Stimulated activated CD4-positive, alpha-beta T cell treated with anti-CD3 and anti-CD28 coated beads, TNF-alpha, amount 100 ng/mL, for 24 hours (primary cell): ENCODE results near the gene TRHDE.

Experiments used
- DNase-seq, 3 experiments: peaks; one replicate each; pipeline ENCODE4 v3.0.0-alpha.2; 2020; ENCODE audit warnings: low read depth in 3 of 3

The TRHDE gene

DNA sequence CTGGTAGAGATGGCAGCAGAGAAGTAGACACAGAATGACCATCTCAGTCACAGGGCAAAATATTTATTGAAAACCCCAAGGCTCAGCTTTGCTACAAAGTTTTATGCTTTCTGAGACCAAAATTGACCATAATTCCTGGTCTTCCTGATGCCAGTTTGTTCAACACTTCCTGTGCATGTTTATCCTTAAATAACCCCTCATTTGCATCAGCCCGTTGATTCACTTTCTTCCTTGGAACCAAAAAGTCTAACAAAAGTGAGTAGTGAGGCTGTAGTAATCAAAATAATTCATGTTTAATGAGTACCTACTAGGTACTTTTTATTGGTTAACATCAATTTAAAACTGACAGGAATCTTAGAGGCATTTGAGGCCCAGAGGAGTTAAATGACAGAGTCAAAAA, 51.7 kb downstream of the TRHDE start:
- no peak for DNase-seq

DNA sequence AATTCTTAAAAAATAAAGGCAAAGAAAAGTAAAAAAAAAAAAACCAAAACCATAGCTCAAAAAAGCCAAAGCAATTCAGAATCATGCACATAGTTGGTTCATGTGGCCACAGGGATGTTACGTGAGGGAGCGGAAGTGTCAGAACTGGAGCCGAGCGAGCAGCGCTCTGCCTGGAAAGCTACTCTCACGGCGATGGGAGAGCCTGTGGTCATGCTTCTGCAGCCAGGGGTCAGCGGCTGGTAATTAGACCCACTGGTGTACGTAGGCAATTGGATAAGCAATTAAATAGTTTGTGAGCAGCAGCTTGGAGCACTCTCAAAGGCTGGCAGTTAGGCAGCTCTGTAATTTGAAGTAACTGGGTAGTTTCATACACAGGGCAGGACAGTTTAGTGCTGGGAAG, 58.1 kb downstream of the TRHDE start:
- no peak for DNase-seq

DNA sequence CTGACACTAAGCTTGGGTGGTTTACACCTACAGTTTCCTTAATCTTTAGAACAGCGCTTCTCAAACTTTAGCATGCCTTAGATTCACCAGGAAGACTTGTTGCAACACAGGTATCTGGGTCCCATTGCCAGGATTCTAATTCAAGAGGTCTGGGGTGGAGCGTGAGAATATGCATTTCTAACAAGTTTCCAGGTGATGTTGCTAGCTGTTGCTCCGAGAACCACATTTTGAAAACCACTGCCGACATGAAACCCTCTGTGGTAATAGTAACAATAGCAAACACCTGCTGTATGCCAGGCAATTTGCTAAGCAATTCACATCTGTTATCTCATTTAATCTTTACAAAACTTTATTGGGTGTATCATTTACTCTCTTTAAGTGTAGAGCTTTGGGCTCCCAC, 58.6 kb downstream of the TRHDE start:
- no peak for DNase-seq

DNA sequence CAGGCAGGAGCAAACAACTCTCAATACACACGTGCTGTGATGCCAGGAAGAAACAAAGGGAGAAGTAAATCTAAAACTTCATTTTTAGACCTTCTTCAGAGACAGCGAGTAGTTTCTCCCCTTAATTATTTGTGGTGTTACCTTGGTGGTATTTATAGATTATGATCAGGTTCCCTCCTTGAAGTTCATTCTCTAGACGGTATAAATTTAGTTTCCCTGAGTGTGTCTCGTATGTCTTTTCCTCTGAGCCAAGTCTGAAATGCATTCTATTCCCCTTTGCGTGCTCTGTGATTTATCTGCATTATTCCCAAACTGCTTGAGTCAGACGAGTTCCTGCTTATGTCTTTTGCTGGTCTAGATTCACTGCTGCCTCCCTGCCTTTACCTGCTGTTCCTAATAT, 65.2 kb downstream of the TRHDE start:
- no peak for DNase-seq

DNA sequence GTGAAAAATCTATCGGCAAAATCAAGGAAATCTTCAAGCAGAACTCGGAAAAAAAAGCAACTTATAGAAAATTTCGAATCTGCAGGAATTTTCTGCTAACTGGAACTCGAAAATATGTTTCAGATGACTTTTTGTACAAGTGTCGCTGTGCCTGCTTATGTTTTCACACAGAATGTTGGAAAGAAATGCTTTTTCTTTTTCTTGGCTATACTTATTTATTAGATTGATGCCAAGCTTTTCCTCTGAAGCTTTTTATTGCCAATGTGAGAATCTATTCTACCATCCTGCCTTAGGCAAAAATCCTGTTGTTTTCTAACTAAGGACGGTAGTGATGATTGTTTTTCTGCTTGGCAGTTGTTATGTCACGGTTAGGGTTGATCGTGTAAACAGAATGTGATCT, 65.8 kb downstream of the TRHDE start:
- DNase-seq, result no peak

DNA sequence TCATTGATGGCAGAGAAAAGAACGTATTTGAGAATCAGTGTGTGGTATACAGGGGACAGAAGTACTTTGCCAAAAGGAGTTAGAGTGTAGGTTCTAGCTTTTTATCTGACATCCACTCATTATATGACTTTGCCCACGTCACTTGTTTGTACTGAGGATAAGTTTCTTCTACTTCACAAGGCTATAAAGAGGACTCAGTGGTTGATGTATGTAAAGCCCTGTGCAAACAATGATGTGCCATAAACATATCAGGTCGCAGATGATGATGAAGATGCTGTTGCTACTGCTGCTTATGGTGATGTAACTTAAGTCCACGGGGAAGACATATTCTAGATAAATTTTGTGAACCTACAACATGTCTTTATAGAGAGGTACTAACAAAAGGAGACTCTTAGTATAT, 66.3 kb downstream of the TRHDE start:
- no peak for DNase-seq

DNA sequence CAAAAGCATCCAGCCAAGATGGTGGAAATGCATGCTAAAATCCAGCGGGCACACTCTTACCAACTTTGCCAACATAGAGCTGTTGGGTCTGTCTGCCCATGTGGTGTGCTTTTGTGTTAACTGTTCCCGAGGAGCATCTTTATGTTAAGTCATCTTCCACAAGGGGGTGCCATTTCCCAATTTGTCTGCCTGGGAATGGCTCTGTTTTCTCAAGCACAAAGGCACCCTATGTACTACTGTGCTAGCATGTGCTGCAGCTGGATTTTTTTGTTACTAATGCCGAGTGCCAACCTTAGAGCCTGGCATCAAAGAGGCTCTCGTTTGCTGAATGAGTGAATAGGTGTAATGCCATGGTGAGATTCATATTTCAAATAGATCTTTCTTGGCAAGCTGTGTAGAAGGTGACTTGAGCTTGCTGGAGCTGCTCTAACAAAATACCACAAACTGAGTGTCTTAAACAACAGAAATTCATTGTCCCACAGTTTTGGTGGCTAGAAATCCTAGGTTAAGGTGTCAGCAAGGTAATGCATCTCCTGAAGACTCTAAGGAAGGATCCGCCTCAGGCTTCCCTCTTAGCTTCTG, 74.3 kb downstream of the TRHDE start:
- DNase-seq, result peak in 1 of 3 experiments; percentile 3

DNA sequence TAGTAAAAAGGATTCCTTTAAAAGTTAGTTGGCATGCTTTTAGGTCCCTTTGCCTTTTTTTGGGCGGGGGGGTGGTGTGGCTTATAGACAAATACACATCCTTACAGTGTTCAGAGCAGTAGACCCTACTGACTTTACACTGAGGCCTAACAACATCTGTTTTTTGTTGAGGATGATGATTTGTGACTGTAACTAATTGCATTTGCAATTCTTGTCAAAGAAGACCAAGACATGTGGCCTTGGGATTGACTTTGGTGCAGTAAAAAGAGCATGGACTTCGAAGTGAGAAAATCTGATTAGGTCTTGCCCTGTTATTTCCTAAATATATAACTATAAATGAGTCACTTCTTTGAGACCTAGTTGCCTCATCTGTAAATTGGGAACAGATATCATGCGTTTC, 77.3 kb downstream of the TRHDE start:
- DNase-seq, result no peak

DNA sequence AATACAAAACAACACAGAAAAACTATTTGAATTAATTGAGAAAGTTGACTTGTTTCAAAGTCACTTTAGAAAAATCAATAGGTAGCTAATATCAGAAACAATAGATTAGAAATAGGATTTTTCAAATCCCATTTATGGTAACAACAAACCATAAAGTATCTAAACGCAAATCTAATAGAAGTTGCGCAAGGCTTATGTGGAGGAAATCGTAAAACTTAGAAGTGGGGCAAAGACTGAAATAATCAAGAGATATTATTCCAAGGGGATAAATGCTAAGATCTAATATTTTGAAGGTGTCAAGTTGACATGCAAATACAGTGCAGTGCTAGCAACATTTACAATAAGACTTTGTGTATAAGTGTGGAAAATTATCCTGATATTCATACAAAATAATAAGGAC, 87.2 kb downstream of the TRHDE start:
- DNase-seq, result no peak

DNA sequence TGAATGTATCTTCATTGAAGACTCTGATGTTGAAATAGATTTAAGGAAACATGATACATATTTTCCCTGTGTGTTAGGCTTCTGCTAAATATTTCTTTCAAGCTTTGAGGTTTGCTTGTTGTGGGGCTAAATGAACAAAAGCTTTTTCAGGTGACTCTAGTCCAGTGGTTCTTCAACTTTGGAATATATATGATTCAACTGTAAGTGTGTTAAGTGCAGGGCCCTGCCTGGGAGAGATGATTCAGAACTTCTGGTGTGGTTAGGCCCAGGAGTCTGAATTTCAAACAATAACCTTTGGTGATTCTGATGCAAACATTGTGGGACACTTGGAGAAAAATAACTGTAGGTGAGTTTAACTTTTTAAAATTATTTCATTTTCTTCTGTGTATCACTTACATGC, 93.0 kb downstream of the TRHDE start:
- no peak for DNase-seq

DNA sequence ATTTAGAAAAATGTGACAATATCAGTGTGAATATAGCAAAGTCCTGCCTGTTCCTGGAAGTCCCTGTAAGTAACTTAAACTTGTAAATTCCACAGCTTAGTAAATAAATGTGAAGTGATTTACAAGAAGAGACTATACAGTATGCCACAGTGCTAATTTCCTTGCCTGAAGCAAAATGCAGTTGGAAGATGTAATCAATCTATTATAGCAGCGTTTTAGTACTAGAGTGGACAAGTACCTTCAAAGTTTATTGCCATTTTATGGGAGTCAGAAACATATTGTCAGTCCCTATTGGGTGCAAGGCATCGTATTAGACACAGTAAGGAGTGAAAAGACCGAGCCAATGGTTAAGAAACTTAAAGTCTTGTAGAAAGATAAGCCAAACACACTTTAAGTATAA, 94.1 kb downstream of the TRHDE start:
- DNase-seq, result no peak

DNA sequence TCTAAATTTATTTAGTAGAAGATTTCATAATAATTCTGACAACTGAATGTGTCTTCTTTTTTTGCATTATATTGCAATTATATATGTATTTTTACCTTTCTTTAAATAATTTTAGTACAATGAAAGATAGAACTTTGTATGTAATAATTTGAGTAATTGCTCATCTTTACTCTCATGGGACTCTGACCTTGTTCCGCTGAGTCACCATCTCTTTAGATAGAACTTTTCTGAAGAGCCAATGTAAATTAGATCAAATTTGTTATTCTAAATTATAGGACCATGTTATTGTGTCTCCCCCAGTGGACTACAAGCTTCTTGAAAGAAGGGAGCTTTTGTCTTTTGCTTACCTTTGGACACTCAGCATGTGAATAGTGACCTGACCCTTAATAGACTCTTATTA, 96.1 kb downstream of the TRHDE start:
- no peak for DNase-seq

DNA sequence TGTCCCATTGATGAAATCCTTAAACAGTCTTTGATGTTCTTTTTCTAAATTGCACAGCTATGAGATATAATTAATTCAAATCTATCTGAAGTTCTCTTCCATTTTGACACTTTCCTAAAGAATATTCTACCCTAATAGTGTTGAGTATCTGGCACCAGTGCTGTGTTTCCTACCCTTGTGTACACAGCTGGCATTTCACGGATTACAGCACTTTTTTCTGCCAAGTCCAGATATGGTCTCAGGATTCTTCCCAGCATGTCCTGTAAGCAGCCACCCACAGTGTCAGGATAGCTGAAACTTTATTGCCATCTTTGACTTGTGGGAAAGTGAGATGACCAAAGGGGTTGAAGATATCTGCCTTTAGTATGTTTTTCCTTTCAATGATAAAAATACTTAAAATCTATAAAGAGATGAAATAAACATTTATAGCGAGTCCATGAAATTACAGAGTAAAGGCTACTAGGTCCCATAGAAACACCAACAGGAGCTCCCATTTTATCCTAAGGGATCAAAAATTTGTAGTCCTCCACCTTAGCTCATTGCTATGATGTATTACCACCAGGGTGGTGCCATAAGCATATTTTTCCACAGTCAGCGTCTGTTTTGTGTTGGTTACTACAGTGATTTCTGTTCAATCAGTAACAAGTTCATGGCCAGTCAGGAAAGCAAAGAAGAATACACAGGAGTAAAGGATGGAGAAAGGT, 96.7 kb downstream of the TRHDE start:
- DNase-seq, result no peak

DNA sequence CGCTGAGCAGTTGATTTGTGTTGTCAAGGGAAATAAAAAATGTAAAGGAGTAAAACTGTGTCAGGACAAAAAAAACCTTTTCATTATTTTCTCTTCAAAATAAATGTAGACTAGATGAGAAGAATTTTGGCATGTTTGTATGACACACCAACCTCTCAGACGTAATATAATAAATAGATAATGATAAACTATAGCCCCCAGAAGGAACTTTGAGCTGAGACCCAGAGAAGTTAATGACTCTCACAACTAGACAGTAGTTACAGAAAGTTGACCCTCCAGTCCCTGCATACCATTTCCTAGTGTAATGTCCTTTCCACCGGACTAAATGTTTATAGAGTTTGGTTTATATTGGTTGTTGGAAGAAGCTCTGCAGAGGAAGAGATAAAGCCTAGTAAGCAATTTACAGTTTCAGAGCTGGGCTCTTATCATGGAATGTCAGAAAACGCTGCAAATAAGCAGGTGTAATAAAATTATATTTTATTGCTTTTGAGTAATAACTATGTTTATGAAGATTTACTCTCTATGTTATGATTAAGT, 97.3 kb downstream of the TRHDE start:
- DNase-seq, result no peak

DNA sequence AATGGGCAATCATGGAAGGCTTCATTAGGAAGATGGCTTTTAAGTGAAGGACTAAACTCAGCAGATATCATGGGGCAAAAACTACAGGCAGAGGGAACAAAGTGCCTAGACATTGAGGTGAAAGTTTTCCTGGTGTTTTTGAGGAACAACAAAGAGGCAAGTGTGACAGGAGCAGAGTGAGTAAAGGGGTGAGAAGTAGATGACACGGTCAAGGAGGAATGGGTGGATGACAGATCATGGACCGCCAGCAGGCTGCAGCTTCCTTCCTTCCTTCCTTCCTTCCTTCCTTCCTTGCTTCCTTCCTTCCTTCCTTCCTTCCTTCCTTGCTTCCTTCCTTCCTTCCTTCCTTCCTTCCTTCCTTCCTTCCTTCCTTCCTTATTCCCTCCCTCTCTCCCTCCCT, 108.3 kb downstream of the TRHDE start:
- no peak for DNase-seq

DNA sequence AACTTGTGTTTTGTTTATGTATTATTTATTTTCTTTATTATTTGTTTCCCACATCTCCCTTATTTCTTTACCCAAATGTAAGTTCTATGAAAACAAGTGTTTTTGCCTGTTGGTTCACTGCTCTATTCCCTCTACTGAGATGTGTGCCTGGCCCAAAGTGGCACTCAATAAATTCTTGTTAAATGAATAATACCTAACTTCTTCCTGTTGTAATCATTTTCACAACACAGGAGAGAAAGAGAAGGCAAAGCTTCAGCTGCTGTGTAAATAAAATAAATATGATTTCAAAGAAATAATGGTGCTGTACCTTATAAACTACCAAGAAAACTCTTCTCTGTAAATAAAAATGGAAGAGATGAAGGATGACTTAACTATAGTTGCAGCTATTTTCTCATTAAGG, 116.2 kb downstream of the TRHDE start:
- no peak for DNase-seq

DNA sequence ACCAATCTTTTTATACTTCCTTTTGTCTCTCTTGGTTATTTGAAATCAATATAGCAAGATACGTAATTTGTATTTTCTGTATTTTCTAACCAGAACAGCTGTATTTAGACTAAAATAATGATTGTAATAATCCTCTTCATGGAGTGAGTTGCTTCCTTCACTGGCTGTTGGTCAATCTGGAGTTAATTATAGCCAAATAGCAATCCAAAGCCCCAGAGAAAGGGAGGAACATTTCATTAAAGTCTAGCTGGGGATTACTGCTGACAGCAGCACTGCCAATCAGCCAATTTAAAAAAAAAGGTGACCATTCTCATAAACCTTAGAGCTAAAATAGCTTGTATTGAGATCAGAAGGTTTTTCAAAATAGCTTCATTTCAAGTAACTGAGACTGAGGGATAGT, 118.0 kb downstream of the TRHDE start:
- DNase-seq, result no peak

DNA sequence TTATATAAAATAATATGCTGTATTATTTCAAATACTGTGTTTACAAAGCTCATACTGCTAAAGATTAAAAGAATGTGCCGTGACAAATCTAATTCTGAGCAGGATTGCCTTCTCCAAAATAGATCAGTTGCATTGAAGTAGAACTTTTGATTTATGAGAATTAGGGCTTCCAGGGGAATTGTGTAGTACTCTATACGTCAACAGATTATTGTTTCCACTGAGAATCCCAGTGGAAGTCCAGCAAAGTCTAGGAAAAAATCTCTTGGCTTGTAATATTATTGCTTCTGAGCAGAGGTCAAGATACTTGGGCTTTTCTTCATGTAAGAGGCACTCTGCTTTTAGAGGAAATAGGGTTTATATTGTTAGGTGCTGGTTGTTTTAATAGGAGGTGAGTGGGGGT, 133.9 kb downstream of the TRHDE start:
- DNase-seq, result no peak

DNA sequence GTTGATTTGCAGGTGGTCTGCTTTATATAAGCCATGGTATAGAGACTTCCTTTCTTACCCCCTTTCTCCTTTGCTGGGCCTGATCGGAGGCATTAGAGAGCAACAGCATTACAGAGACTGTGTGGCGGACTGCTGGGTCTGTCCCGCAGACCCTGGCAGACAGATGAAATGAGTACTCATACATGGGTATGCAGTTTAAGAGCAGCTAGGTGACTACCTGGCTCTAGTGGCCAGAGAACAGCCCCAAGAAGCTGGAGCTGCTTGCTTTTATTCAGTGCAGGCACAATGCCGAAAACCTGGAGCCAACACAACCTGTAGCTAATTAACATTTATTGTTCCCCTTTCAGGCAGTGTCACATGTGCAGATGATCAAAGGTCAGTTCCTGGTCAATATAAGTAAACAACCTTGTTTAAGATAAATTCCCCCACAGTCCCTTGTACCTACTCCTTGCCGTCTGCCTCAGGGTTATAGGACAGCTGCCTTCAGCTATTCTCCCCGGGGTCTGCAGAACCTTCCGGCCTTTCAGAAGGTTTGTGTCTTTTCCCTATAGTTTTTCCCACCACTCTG, 160.0 kb downstream of the TRHDE start:
- no peak for DNase-seq

DNA sequence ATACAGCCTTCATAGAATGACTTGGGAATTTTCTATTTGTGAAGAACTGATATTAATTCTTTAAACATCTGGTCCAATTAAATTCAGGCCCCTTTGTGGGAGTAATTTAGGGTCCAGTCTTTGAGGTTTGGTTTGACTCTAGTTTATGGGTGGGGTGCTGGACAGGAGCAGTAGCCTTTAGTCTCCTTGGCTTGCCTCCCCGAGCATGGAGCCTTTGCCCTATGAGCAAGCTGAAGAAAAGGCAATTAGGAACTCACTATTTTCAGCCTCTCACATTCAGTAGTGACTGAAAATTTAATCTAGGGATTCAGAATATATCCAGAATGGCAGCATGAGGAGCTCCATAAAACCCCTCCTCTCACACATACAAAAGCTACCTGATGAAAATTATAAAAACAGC, 161.1 kb downstream of the TRHDE start:
- no peak for DNase-seq

DNA sequence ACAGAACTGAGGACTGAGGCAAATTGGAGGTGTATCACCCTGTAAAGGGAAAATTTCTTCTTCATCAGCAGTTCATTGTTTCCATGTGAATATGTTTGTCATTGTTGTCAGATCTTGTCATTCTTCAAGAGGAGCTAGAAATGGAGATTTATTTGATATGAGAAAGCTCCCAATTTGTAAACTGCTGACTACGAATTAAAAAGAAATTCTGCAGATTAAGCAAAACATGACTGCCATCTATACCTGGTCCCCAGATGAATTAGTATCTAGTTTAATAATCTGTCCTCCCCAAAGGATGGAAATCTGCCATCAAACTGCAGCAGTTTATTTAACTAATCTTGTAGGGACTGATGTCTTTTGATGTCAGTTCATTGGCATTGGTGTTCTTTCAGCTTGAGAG, 162.8 kb downstream of the TRHDE start:
- DNase-seq, result no peak

DNA sequence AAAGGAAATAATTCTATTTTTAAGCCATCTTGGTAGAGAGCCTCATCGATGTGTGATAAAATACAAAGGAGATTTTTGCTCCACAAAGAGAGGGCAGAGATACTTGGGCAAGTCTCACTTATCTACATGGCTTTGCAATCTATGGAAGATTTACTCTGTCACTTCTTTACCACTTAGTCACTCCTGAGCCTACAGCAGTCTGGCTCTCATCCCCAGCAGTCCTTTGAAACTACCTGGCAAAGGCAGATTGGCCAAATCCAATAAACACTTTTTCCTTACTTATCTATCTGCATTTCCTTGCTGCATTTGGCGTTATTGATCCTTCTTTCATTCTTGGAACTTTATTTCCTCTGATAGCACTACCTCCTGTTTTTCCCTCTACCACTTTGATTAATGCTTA, 170.0 kb downstream of the TRHDE start:
- no peak for DNase-seq

DNA sequence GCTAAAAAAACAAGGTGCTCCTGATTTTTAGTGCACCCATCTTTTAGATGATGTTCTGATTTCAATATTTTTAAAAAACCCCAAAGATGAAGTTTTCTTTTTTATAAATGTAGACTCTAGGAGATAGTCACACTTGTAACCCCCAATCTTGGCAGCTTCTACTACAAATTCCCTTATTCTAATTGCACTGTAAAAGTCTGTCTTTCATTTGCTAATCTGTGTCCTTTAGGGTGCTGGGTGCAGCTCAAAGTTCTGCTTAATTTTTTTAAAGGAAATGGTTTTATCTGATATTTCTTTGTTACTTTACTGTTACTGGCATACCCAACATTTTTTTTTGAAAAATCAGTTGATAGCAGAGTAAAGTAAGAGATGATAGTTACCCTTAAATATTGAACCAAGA, 172.0 kb downstream of the TRHDE start:
- no peak for DNase-seq

DNA sequence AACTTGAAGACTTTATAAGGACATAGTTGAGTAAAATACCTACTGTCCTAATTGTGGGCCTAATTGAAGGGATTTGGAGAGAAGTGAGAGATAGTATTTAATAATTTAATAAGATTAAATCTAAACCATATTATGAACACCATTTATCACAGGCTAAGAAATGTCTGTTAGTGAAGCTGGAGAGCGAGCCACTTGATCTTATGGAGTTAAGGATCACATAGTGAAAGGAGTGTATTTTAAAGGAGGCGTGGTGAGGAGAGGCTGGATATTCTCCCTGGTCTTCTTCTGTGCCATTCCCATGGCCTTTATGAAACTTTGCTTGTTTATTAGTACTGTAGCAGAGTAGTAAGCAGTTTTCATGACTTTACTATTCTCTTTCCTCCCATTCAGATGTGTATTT, 172.4 kb downstream of the TRHDE start:
- DNase-seq, result no peak
